ENCODE results near the gene TF. TPM values are rescaled to one million over a fixed set of nuclear protein-coding genes. Genes with fewer than 3 reads are reported as not detected.

TF gene
- total RNA-seq, 2 experiments from 2014 or later: 0.21 to 0.45 TPM

DNA sequence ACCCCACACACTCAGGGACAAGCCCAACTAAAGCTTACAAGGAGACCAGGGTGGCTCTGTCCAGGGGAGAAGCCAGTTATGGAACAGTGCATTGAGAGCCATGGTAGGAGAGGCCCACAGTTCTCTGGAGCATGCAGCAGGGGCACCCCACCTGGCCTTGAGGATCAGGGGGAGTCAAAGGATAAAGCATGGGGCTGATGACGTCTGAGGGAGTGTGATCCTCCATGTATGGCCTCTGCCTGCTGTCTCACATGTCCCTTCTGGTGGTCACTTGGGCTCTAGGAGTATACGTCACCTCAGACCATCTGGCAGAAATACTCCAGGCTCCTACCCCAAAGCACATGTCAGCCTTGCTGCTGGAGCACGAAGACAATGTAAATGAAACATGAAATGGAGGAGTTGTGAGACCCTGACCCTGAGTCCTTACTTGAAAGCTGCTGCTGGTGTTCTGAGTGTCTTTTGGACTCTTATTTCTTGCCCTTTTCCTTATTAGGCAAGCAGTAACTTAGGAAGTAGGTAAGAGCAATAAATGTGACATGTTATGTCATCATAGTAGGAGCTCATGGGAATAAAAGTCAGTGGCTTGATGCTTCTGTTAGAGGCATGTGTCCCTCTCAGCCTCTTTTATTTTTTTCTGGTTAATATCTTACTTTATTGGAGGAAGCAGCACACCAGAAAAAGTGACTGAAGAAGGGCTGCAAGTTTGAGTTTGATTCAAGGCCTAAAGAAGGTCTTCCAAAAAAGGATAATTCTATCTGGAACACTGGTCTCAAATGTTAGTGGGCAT is 74.9 kb downstream of the TF start:
- Mint-ChIP-seq H3K27ac (peak overlapping the region; percentile 56), H3K36me3 (ENCODE audit: low read depth) (peaks cover 55% of the 10 kb centered on the region), H3K9me3 (no peaks in the 10 kb centered on the region), H3K4me3 (no peak overlapping the region), H3K4me1 (no peaks in the 10 kb centered on the region), H3K27me3 (no peaks in the 10 kb centered on the region)
- POLR2A ChIA-PET: no interaction called here
- CTCF ChIA-PET: no interaction called here
- DNase-seq: no peak

DNA sequence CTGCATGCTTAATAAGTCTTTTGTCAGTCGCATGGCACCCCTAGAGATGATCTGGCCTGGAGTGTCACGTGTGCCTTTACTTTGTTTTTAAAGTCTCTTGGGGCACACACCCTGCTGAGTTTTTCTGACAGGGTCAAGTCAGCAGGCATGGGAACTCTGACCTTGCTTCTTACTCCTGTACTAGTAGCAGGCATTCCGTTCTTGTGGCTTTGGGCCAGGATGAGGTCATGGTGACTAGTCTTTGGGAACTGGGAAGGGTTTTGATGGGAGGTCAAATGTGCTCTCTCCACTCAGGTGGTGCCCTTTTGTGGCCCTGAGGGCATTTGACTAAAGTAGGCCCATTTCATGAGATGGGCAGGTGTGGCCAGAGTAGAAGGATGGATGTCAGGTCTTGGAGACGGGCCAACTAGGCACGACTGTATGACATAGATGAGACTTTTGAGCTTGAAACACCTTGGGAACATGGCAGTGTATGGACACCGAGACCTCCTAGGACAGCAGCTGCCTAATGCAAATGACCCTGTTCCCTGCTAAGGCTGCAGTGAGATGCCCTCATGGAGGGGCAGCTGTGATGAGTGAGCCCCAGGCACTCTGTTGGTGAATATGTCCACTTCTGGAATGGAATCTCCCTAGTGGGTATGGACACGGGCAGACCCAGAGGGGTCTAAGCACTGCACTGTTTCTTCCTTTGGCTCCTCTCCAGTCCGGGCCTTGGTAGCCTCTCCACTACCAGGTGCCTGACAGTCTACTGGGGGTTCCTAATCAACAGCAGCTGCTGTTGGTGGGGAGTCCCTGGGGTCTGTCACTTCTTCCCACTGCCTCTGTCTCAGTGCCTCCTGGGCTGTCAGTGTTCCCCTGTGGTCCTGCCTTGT is 75.8 kb downstream of the TF start:
- Mint-ChIP-seq H3K27me3 (no peaks in the 10 kb centered on the region), H3K4me1 (no peaks in the 10 kb centered on the region), H3K4me3 (no peak overlapping the region), H3K9me3 (no peaks in the 10 kb centered on the region), H3K36me3 (ENCODE audit: low read depth) (peaks cover 57% of the 10 kb centered on the region), H3K27ac (no peak overlapping the region)
- ChIA-PET CTCF (no interaction called here), POLR2A (no interaction called here)
- no peak for DNase-seq

DNA sequence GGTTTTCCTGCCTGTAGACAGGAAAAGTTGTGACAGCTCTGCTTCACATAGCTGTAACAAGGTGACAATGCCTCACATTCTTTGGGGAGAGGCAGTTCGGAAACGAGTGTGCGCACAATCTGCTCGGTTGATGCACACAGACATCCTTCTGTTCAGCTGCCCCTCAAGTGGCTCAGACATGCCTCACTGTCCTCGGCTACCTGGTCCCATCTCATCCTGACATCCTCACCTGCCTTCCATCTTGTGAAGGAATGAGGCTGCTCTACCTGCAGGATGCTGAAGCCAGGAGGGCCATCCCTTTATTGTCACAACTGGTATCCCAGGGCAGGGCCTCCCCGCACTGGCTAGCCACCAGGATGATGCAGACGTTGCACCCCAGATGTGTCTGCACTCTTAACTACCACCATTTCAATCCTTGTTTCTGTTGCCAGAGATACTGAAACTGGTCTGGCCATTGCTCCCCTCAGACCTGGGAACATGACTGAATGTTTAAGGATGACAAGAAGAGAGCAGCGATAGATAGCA is 78.8 kb downstream of the TF start:
- no peaks in the 10 kb centered on the region for H3K4me1 Mint-ChIP-seq
- no peaks in the 10 kb centered on the region for H3K9me3 Mint-ChIP-seq
- H3K4me3 Mint-ChIP-seq: no peak overlapping the region
- no peak overlapping the region for H3K27ac Mint-ChIP-seq
- H3K36me3 Mint-ChIP-seq (ENCODE audit: low read depth): peaks cover 46% of the 10 kb centered on the region
- no peak for DNase-seq
- no peaks in the 10 kb centered on the region for H3K27me3 Mint-ChIP-seq
- POLR2A ChIA-PET: no interaction called here
- CTCF ChIA-PET: no interaction called here

DNA sequence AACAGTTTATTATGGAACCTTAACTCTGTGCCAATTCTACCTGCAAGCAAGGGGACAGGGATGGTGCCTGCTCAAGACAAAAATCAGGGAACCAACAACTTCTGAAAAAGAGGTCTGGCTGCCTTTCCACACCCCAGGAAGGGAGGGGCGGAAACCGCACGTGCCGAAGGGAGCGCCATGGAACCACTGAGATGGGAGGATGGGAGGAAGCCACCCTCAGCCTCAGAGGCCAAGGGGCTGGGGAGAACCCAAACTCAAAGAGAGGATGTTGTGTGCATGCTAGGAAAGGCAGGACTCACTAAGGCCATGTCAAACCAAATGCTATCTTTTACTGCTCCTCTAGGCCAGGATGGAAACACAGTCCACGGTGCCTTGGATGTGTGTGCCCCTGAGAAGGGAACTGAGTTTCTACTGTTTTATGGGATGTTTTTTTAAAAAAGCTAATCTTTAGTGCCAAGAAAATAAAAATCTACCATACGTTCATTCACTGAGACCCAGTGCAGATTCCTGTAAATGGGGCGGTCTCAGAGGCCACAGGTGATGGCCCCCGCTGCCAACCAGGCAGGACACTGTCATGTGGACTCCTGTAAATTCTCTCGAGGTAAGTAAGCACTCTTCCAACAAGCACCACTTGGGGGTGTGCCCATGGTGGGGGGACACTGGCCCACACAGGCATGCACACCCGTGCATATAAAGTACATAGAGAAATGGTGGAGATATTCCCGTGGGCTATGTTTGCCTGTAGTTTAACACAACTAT is 80.0 kb downstream of the TF start:
- H3K27me3 Mint-ChIP-seq: no peaks in the 10 kb centered on the region
- H3K4me1 Mint-ChIP-seq: no peaks in the 10 kb centered on the region
- CTCF ChIA-PET: no interaction called here
- peaks cover 35% of the 10 kb centered on the region for H3K36me3 Mint-ChIP-seq (ENCODE audit: low read depth)
- POLR2A ChIA-PET: no interaction called here
- H3K9me3 Mint-ChIP-seq: no peaks in the 10 kb centered on the region
- H3K4me3 Mint-ChIP-seq: no peak overlapping the region
- H3K27ac Mint-ChIP-seq: no peak overlapping the region
- DNase-seq: no peak

DNA sequence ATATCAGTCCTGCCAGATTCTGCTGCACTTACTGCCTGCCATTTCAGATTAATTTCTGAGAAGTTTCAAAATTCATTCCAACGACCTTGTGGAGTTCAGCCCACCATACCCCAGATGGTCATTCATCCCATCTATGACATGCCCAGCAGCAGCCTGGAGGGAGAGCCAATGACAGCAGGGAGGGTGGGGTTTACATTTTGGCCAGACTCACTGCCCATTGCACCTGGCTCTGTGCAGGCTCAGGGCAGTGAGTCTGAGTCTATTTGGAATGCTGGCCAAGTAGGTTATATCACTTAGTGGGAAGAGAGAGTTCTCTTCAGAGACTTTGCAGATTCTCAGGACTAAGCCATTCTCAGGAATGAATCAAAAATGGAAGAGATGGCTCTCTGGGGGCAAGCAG is 80.9 kb downstream of the TF start:
- H3K4me1 Mint-ChIP-seq: no peaks in the 10 kb centered on the region
- no peaks in the 10 kb centered on the region for H3K9me3 Mint-ChIP-seq
- H3K27me3 Mint-ChIP-seq: no peaks in the 10 kb centered on the region

DNA sequence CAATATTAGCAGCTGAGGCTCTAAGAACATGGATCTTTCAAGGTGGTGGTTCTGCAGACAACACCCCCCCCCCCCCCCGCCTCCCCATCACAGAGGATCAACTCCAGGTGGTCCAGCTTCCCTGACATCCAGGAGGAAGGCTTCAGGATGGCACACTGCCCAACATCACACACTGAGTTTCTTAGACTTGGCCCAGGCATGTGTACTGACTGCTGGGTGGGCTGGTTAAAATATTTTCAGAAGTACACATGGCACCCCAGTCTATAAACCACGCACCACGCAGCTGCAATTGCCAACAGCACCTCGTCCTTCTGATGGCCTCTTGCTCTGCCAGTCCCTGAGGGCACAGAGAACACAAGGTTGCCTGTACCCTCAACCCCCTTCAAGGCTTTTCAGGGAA is 81.5 kb downstream of the TF start:
- Mint-ChIP-seq H3K27me3 (no peaks in the 10 kb centered on the region), H3K27ac (no peak overlapping the region), H3K36me3 (ENCODE audit: low read depth) (peaks cover 25% of the 10 kb centered on the region), H3K4me1 (no peaks in the 10 kb centered on the region), H3K4me3 (no peak overlapping the region), H3K9me3 (no peaks in the 10 kb centered on the region)
- ChIA-PET CTCF (no interaction called here), POLR2A (no interaction called here)
- DNase-seq: no peak

More for the DNA sequence above, 80.9 kb downstream of the TF start:
- H3K27ac Mint-ChIP-seq: no peak overlapping the region
- POLR2A ChIA-PET: no interaction called here
- H3K36me3 Mint-ChIP-seq (ENCODE audit: low read depth): peaks cover 30% of the 10 kb centered on the region
- no peak for DNase-seq
- CTCF ChIA-PET: no interaction called here
- no peak overlapping the region for H3K4me3 Mint-ChIP-seq

DNA sequence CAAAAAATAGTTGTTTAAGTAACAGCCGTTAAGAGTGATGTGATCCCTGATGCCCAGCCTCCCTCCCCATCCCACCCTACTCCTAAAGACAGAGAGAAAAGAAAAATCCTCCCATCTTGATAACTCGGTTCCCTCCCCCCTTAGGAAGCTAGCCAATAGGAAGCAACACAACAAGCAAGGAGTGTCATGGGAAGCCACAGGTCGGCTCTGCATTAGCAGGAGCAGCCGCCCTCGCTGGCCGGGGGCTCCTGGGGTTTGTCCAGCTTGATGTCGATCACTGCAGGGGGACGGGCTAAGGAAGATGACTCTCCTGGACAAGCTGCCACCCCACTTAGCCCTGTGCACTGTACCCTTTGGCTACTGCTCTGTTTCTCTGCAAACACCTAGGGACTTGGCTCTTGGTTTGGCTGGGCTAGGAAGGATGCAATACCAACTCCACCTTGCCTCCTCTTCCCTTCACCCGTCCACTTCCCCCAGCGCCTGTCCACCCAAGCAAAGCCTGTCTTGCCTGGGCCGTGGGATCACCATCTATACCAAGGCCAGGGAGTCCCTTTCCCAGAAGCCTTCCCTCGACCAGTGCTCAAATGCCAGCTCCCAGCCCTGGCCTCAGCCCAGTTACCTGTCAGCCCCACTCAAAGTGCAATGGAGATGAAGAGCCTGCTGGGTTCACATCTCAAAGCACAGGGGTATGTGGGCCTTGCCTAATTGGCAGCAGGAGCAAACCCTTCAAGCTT is 82.5 kb downstream of the TF start:
- Mint-ChIP-seq H3K4me1 (no peaks in the 10 kb centered on the region), H3K36me3 (ENCODE audit: low read depth) (peaks cover 15% of the 10 kb centered on the region), H3K4me3 (no peak overlapping the region), H3K9me3 (no peaks in the 10 kb centered on the region), H3K27ac (no peak overlapping the region), H3K27me3 (no peaks in the 10 kb centered on the region)
- no peak for DNase-seq
- ChIA-PET CTCF (interaction anchor here (1.3 kb wide), 1 partner anchor 9 kb away, joined by 3 read pairs; no protein-coding TSS in a partner anchor), POLR2A (no interaction called here)

DNA sequence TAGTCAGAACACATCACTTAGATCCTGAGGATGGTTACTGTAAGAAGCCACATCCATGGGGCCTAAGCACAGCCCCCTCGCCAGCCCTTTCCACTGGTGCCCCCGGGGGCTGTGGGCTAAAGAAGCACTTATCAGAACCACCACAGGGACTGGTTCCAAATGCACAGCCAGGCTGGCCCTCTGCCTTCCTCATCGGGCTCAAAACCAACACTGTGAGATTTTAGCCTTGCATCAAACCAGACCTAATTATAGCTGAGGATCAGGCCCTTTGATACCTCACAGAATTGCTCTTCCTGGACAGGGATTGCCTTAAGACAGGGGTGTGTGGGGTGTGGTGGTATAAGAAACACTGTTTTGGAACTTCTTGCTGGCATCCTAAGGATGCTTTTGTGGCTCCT is 83.1 kb downstream of the TF start:
- H3K4me3 Mint-ChIP-seq: no peak overlapping the region
- no peaks in the 10 kb centered on the region for H3K9me3 Mint-ChIP-seq
- no peak overlapping the region for H3K27ac Mint-ChIP-seq
- no peaks in the 10 kb centered on the region for H3K4me1 Mint-ChIP-seq
- no peaks in the 10 kb centered on the region for H3K27me3 Mint-ChIP-seq
- POLR2A ChIA-PET: no interaction called here
- H3K36me3 Mint-ChIP-seq (ENCODE audit: low read depth): peaks cover 10% of the 10 kb centered on the region
- CTCF ChIA-PET: interaction anchor here (1.3 kb wide), 1 partner anchor 9 kb away, joined by 3 read pairs; no protein-coding TSS in a partner anchor
- no peak for DNase-seq

DNA sequence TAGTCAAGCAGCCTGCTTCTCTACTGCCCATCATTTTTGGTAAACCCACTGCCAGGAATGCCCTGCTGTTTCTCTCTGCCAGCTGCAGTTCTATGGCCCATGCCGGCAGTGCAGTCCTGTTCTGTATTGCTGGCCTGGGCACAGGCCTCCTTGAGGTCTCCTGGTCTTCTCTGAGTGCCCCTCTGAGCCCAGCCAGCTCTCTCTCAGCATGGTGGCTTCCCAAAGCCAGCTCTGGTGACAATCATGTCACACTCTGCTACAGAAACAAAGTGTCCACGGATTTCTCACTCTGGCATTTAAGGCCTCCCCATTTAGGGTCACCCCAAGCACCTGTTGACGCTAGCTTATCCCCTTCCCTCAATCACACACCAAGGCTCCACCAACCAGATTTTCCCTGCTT is 83.9 kb downstream of the TF start:
- Mint-ChIP-seq H3K36me3 (ENCODE audit: low read depth) (peaks cover 10% of the 10 kb centered on the region), H3K27ac (no peak overlapping the region), H3K27me3 (no peaks in the 10 kb centered on the region), H3K9me3 (no peaks in the 10 kb centered on the region), H3K4me3 (no peak overlapping the region), H3K4me1 (no peaks in the 10 kb centered on the region)
- ChIA-PET CTCF (interaction anchor here (0.7 kb wide), 1 partner anchor 12 kb away, joined by 3 read pairs; no protein-coding TSS in a partner anchor), POLR2A (no interaction called here)
- DNase-seq: no peak

DNA sequence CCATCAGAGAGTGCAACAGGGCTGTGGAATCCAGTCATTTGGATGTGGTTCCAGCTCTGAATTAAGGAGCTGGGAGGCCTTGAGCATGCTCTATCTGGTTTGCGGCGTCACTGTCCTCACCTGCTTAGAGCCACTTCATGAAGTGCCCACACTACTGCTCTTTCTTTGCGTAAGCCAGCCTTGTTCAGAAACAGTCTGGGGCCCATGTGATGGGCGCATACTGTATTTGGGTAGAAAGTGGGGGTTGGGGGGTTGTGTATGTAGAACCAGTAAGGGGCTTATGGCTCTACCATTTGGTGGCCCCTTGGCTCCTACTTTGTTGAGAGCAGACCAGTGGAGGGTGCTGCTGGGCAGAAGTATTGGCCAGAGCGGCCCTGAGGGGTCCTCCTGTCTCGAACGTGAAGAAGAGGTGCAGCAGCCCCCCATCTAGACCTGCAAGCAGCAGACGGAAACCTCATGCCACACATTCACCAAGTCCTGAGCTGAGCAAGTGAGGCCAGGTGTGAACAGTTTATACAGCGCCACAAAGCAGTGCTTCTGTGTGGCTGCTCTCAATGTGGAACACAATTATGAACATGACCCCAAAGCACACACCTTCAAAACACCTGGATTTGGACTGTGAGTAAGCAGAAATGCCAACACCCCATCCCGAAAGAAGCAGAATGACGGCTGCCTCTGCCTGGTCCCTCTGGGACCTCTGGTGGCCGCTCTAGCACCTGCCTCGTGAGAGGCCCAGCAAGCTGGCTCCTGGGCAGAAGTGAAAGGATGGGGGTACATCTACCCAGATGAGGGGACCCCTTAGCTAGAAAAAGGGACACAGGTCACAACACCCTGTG is 86.0 kb downstream of the TF start:
- ChIA-PET CTCF (interaction anchor here (1.0 to 1.7 kb wide), 3 partner anchors 14 to 54 kb away, joined by 3 to 6 read pairs (median 3); no protein-coding TSS in a partner anchor), POLR2A (no interaction called here)
- no peak overlapping the region for H3K27ac Mint-ChIP-seq
- H3K4me3 Mint-ChIP-seq: no peak overlapping the region
- H3K36me3 Mint-ChIP-seq (ENCODE audit: low read depth): no peaks in the 10 kb centered on the region
- H3K4me1 Mint-ChIP-seq: no peaks in the 10 kb centered on the region
- DNase-seq: no peak
- H3K9me3 Mint-ChIP-seq: no peaks in the 10 kb centered on the region
- H3K27me3 Mint-ChIP-seq: no peaks in the 10 kb centered on the region

DNA sequence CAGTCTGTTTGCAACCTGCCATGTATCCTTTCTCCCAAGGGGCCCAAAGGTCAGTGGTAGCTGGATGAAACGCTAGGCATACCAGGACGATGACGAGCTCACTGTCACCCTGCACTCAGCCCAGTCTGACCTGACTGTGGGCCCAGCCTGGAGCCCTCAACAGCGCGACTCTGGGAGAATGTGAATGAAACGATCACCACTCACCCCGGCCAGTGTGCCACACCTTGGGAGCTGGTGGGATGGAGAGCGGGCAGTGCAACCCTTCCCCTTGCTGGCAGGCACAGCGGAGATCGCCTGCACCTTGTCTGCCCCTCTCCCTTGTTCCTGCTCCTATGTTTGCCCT is 86.6 kb downstream of the TF start:
- ChIA-PET POLR2A (no interaction called here), CTCF (interaction anchor here (1.0 to 1.7 kb wide), 3 partner anchors 14 to 53 kb away, joined by 3 to 6 read pairs (median 3); no protein-coding TSS in a partner anchor)
- Mint-ChIP-seq H3K4me1 (no peaks in the 10 kb centered on the region), H3K27ac (no peak overlapping the region), H3K36me3 (ENCODE audit: low read depth) (no peaks in the 10 kb centered on the region), H3K27me3 (no peaks in the 10 kb centered on the region), H3K9me3 (no peaks in the 10 kb centered on the region), H3K4me3 (no peak overlapping the region)
- DNase-seq: no peak

DNA sequence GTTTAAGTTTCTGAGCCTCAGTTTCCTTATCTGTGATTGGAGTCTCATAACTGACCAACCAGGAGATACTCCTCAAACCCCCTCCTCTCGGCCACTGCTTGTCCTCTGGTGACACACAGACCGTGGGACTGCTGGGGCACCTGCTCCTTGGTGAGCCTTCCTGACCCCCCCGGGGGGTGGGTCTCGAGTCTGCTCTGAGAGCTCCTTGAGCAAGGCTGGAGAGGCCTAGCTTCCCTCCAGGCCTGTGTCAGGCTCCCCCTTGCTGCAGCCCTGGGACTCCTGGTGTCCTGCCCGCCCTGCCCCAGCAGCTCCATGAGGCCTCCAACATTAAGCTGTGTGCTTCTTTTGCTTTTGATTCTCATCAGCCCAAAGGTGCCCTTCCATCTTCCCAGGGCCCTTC is 87.1 kb downstream of the TF start:
- Mint-ChIP-seq H3K27ac (no peak overlapping the region), H3K27me3 (no peaks in the 10 kb centered on the region)
- CTCF ChIA-PET: interaction anchor here (1.0 to 1.7 kb wide), 3 partner anchors 13 to 53 kb away, joined by 3 to 6 read pairs (median 3); no protein-coding TSS in a partner anchor

More for the DNA sequence above, 87.1 kb downstream of the TF start:
- POLR2A ChIA-PET: no interaction called here
- no peak for DNase-seq
- H3K9me3 Mint-ChIP-seq: no peaks in the 10 kb centered on the region
- no peak overlapping the region for H3K4me3 Mint-ChIP-seq
- no peaks in the 10 kb centered on the region for H3K4me1 Mint-ChIP-seq
- no peaks in the 10 kb centered on the region for H3K36me3 Mint-ChIP-seq (ENCODE audit: low read depth)

All from activated CD4-positive, alpha-beta T cell treated with anti-CD3 and anti-CD28 coated beads, Interleukin-2, amount 10 ng/mL, durations not matched to agents 7 days and 5 days (primary cell).